Right lobe of liver (tissue), 6 donors: Measurements from ENCODE around the gene DDX51. TPM values are rescaled to one million over a fixed set of nuclear protein-coding genes. Genes with fewer than 3 reads are reported as not detected.

ENCODE experiments used
- ATAC-seq, 4 donors: fragments of 200-7000 bp; cut with Tn5 transposase; one replicate each; pipeline ENCODE4 v1.9.1; 2020; ENCODE audit warnings: mild to moderate bottlenecking in 4 of 4, moderate library complexity in 4 of 4
- DNase-seq, 3 donors: peaks; one replicate each; pipeline ENCODE4 v3.0.0-alpha.2; 2020
- H3K27ac ChIP-seq, 3 donors: fragments of 200-600 bp; one replicate each; pipeline ENCODE4 v1.8.0; 2022
- H3K27me3 ChIP-seq, 2 donors: fragments of 200-600 bp; one replicate each; pipeline ENCODE4 v1.8.0; 2022
- H3K36me3 ChIP-seq, 4 donors: fragments of 200-600 bp; sonication (generic) in 1 of 4; one replicate each; pipeline versions ENCODE4 v1.5.1 to v1.8.0; 2017 to 2022; ENCODE audit warnings: control low read depth in 1 of 4
- H3K4me1 ChIP-seq, 4 donors: fragments of 200-600 bp; sonication (generic) in 1 of 4; one replicate each; pipeline versions ENCODE4 v1.5.1 to v1.8.0; 2017 to 2022; ENCODE audit warnings: control low read depth in 1 of 4
- H3K4me3 ChIP-seq, 3 donors: fragments of 200-600 bp; one replicate each; pipeline ENCODE4 v1.8.0; 2022
- H3K9me3 ChIP-seq, 4 donors: fragments of 200-600 bp; sonication (generic) in 1 of 4; one replicate each; pipeline versions ENCODE4 v1.5.1 to v1.8.0; 2017 to 2022; ENCODE audit warnings: control low read depth in 1 of 4
- CTCF ChIP-seq, 4 donors: fragments of 200-600 bp in 3 of 4; fragments of 450-650 bp in 1 of 4; IDR thresholded peaks; one replicate each; pipeline versions ENCODE4 v1.5.1 to v1.8.0; 2016 to 2022; ENCODE audit warnings: antibody characterized with exemption in 4 of 4, mild to moderate bottlenecking in 2 of 4
- POLR2A ChIP-seq: fragments of 450-650 bp; IDR thresholded peaks from one replicate; pipeline ENCODE4 v1.6.1; 2017; ENCODE audit warnings: antibody characterized with exemption, mild to moderate bottlenecking
- WGBS: methylation state at CpG from one replicate; pipeline ENCODE4 v1.1.6; 2018; ENCODE audit warnings: low coverage, low lambda C conversion rate; ENCODE audit not compliant: insufficient coverage; ENCODE audit errors: missing lambda C conversion rate; 5-methylcytosine and 5-hydroxymethylcytosine counted together
- intact Hi-C, 2 donors: fragments of 100-400 bp; cut with DNase I; formaldehyde crosslinking; loops; one replicate each; pipeline versions ENCODE4 v1.11.2 to v1.14.1; 2022
- total RNA-seq, 6 experiments: library from RNA; depleted of rRNA in 2 of 6; stranded (reverse); fragments of >200 nt in 2 of 6; fragmentation: NEBNext Ultra II Directional in 3 of 6; extraction: Animal tissue kit (Norgen Biotek cat#: 25700) in 3 of 6; gene quantifications; one replicate each; pipeline versions ENCODE4 v1.1.0 to v1.2.4, GENCODE V29; 2016 to 2023
- donor health status: DM: no; HTN: yes; CAD: no.
- donor health status: DM: no; HTN: no; CAD: no.
- donor health status: DM: no; HTN: no; CAD: no.
- donor health status: DM: no; HTN: yes; CAD: no.
- donor health status: DM: no; HTN: yes; CAD: no.

DDX51 gene
- total RNA-seq, 6 experiments from 2014 or later, result 4.2 to 9.0 (median 5.2) TPM

DNA sequence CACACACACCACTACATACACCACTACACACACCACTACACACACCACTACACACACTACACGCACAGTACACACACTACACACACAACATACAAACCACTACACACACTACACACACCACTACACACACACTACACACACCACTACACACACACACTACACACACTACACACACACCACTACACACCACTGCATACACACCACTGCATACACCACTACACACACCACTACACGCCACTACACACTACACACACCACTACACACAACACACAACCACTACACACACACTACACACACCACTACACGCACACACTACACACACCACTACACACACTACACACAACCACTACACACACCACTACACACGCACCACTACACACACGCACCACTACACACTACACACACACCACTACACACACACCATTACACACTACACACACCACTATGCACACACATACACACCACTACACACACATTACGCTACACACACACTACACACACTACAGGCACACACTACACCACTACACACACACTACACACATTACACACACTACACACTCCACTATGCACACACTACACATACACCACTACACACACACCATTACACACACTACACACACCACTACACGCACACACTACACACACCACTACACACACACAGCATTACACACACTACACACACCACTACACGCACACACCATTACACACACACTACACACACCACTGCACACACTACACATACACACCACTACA is 12.6 kb upstream of the DDX51 start:
- Histone ChIP-seq H3K9me3 (no peaks in the 10 kb centered on the region), H3K4me3 (no peak overlapping the region)
- 78% methylated on average over 8 of the region's 8 CpGs for WGBS

GRCh38 chr12:132155771-132156572 is 11.9 kb upstream of the DDX51 start:
- Histone ChIP-seq H3K4me3 (no peak overlapping the region), H3K9me3 (no peaks in the 10 kb centered on the region), H3K27me3 (no peaks in the 10 kb centered on the region), H3K27ac (no peak overlapping the region), H3K36me3 (no peaks in the 10 kb centered on the region), H3K4me1 (peaks cover 0 to 4% (median 0%) of the 10 kb centered on the region in 4 donors)
- TF ChIP-seq CTCF (IDR thresholded peaks at IDR 0.05), result no peak
- TF ChIP-seq POLR2A, result no peak
- DNase-seq (no peak), ATAC-seq (no peak)
- intact Hi-C loops, result loop anchor here (10.0 kb wide), 2 partner anchors 59 to 249 kb away; no protein-coding TSS in a partner anchor
- WGBS, result 91% methylated on average over 10 of the region's 10 CpGs

More for the DNA sequence above, 12.6 kb upstream of the DDX51 start:
- no peak overlapping the region for H3K27ac ChIP-seq
- TF ChIP-seq CTCF (IDR thresholded peaks at IDR 0.05), result no peak
- TF ChIP-seq POLR2A, result no peak
- no peaks in the 10 kb centered on the region for H3K36me3 ChIP-seq
- no peaks in the 10 kb centered on the region for H3K27me3 ChIP-seq
- H3K4me1 ChIP-seq, result peaks cover 0 to 4% (median 0%) of the 10 kb centered on the region in 4 donors
- no peak for DNase-seq
- ATAC-seq, result no peak
- intact Hi-C loops, result loop anchor here (10.0 kb wide), 2 partner anchors 58 to 248 kb away; no protein-coding TSS in a partner anchor

DNA sequence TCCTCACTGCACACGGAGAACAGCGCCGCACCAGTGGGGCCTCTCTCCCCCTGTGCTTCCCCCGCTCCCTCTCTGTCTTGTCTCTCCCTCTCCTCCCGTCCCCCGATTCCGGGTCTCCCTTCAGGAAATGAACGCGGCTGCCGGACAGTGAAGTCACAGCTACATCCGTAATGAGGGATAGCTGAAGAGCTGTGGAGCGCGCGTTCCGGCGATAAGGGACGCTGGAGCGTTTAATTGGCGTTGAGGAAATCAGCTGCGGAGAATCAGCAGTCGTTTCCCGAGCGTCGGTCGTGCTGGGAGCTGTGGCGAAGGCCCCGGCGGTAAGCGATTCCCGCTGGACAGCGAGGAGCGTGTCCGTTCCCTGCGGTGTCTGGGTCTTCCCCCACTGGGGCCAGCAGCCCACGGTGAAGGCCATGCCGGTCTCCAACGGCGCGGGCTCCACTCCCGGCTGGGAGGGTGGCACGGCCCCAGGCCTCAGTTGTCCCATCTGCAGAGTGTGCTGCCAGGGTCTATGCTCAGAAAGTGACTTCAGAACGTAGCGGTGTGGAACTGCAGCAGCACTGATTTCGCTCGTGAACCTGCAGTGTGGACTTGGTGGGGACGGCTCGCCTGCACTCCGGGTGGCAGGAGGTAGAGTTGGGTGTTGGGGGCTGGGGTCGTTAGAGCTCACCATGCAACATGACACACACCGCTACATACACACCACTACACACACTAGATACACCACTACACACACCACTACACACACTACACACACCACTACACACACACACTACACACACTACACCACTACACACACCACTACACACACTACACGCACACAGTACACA is 11.0 kb upstream of the DDX51 start:
- Histone ChIP-seq H3K4me1 (peaks cover 0 to 4% (median 0%) of the 10 kb centered on the region in 4 donors), H3K27me3 (no peaks in the 10 kb centered on the region), H3K9me3 (no peaks in the 10 kb centered on the region), H3K36me3 (no peaks in the 10 kb centered on the region), H3K4me3 (no peak overlapping the region), H3K27ac (no peak overlapping the region)
- WGBS, result 90% methylated on average over 23 of the region's 51 CpGs
- intact Hi-C loops, result loop anchor here (10.0 kb wide), 2 partner anchors 60 to 250 kb away; no protein-coding TSS in a partner anchor
- TF ChIP-seq CTCF (IDR thresholded peaks at IDR 0.05) (no peak), POLR2A (no peak)
- DNase-seq (peak in 1 of 3 donors; percentile 19), ATAC-seq (no peak)

GRCh38 chr12:132154341-132154761 is 10.2 kb upstream of the DDX51 start:
- intact Hi-C loops, result loop anchor here (10.0 kb wide), 2 partner anchors 60 to 250 kb away; no protein-coding TSS in a partner anchor
- peak; percentile 8 to 18 (median 11) for ATAC-seq

More at GRCh38 chr12:132154341-132154761, 10.2 kb upstream of the DDX51 start:
- Histone ChIP-seq H3K36me3 (no peaks in the 10 kb centered on the region), H3K27ac (no peak overlapping the region), H3K9me3 (no peaks in the 10 kb centered on the region), H3K27me3 (no peaks in the 10 kb centered on the region), H3K4me3 (no peak overlapping the region), H3K4me1 (peaks cover 0 to 4% (median 0%) of the 10 kb centered on the region in 4 donors)
- 17% methylated on average over 1 of the region's 21 CpGs for WGBS
- DNase-seq, result peak in 2 of 3 donors; percentile 20 to 42
- TF ChIP-seq CTCF (IDR thresholded peaks at IDR 0.05), result no peak
- no peak for TF ChIP-seq POLR2A
